GM12878 (cell line): ENCODE results near the gene TENT4B. TPM values are rescaled to one million over a fixed set of nuclear protein-coding genes. Genes with fewer than 3 reads are reported as not detected.
A peak's percentile ranks its signal among the peaks of the same experiment; 100 is the strongest.

Experiments used
- ATF7 ChIP-seq: fragments of 450-650 bp; IDR thresholded peaks from 2 replicates; pipeline ENCODE4 v1.6.1; 2016; ENCODE audit warnings: low read depth, mild to moderate bottlenecking
- BCL3 ChIP-seq: IDR thresholded peaks from 2 replicates; pipeline ENCODE4 v1.6.1; 2011; ENCODE audit warnings: borderline replicate concordance, low read depth, mild to moderate bottlenecking, moderate library complexity, low read length; ENCODE audit not compliant: insufficient read depth, poor library complexity, severe bottlenecking
- CHD2 ChIP-seq: IDR thresholded peaks from 2 replicates; pipeline ENCODE4 v1.6.1; 2011; ENCODE audit warnings: low read depth, low read length, improper control_type of control experiment, borderline replicate concordance
- CHD4 ChIP-seq: fragments of 200-600 bp; sonication (generic); IDR thresholded peaks from 2 replicates; pipeline ENCODE4 v1.6.1; 2016; ENCODE audit warnings: mild to moderate bottlenecking
- CREB1 ChIP-seq: IDR thresholded peaks from 2 replicates; pipeline ENCODE4 v1.6.1; 2012; ENCODE audit warnings: low read depth, mild to moderate bottlenecking, inconsistent platforms
- CUX1 ChIP-seq: IDR thresholded peaks from 2 replicates; pipeline ENCODE4 v1.6.1; 2012; ENCODE audit warnings: improper control_type of control experiment, low read depth, low read length; ENCODE audit not compliant: insufficient replicate concordance
- IKZF2 ChIP-seq, 2 experiments: fragments of 450-650 bp; IDR thresholded peaks; 2 replicates each; pipeline ENCODE4 v1.6.1; 2017; ENCODE audit warnings: mild to moderate bottlenecking in 2 of 2, moderate library complexity in 2 of 2
- JUND ChIP-seq: IDR thresholded peaks from 2 replicates; pipeline ENCODE4 v1.6.1; 2012; ENCODE audit warnings: low read depth, mild to moderate bottlenecking, low read length, improper control_type of control experiment, moderate library complexity
- MEF2B ChIP-seq: fragments of 450-650 bp; IDR thresholded peaks from 2 replicates; pipeline ENCODE4 v1.6.1; 2018; ENCODE audit warnings: mild to moderate bottlenecking, moderate library complexity; ENCODE audit not compliant: partially characterized antibody, poor library complexity, severe bottlenecking
- MTA2 ChIP-seq: fragments of 450-650 bp; IDR thresholded peaks from 2 replicates; pipeline ENCODE4 v1.6.1; 2016; ENCODE audit warnings: low read depth, mild to moderate bottlenecking, moderate library complexity
- NR2C1 ChIP-seq: fragments of 450-650 bp; IDR thresholded peaks from 2 replicates; pipeline ENCODE4 v1.6.1; 2017; ENCODE audit warnings: antibody characterized with exemption, mild to moderate bottlenecking, moderate library complexity
- RELA ChIP-seq: fragments of 450-650 bp; IDR thresholded peaks from 2 replicates; pipeline ENCODE4 v1.8.0; 2014; ENCODE audit warnings: borderline replicate concordance; ENCODE audit not compliant: partially characterized antibody
- SMC3 ChIP-seq: IDR thresholded peaks from 2 replicates; pipeline ENCODE4 v1.6.1; 2011; ENCODE audit warnings: low read length, improper control_type of control experiment, borderline replicate concordance
- TAF1 ChIP-seq: IDR thresholded peaks from 2 replicates; pipeline ENCODE4 v1.6.1; 2011; ENCODE audit warnings: mild to moderate bottlenecking, low read depth, low read length, borderline replicate concordance
- TBL1XR1 ChIP-seq: IDR thresholded peaks from 2 replicates; pipeline ENCODE4 v1.6.1; 2012; ENCODE audit warnings: low read depth, low read length, improper control_type of control experiment
- YBX1 ChIP-seq: fragments of 450-650 bp; IDR thresholded peaks from 2 replicates; pipeline ENCODE4 v1.6.1; 2016; ENCODE audit warnings: antibody characterized with exemption
- polyA plus RNA-seq, 11 experiments: library from polyadenylated mRNA; depleted of rRNA in 4 of 11; unstranded in 6 of 11; stranded (reverse) in 5 of 11; fragments of >200 nt; fragmentation: Nextera tagmentation in 4 of 11; fragmentation: Illumina TruSeq in 1 of 11; extraction: Ambion mirVana in 4 of 11; extraction: Trizol in 1 of 11; gene quantifications; 1 replicate in 1 of 11; 2 replicates in 10 of 11; pipeline versions ENCODE4 v1.2.1 to v1.2.3, GENCODE V29; 2011 to 2016; ENCODE audit warnings: inconsistent platforms in 2 of 11, missing spikeins in 2 of 11, low read depth in 1 of 11
- total RNA-seq, 4 experiments: library from RNA; depleted of rRNA in 3 of 4; stranded (reverse); fragments of >200 nt in 3 of 4; fragmentation: Illumina TruSeq in 1 of 4; extraction: Trizol in 1 of 4; gene quantifications; 2 replicates each; pipeline versions ENCODE4 v1.2.1 to v1.2.3, GENCODE V29; 2013 to 2021
- TF ChIP-seq, protein P1 (sequence below): fragments of 150-350 bp; IDR thresholded peaks from 2 replicates; pipeline ENCODE4 v1.6.1; 2014; ENCODE audit warnings: mild to moderate bottlenecking, low read depth, low read length
- TF ChIP-seq, protein P2 (sequence below): fragments of 450-650 bp; formaldehyde crosslinking; IDR thresholded peaks from 2 replicates; pipeline ENCODE4 v1.5.0; 2022; ENCODE audit warnings: mild to moderate bottlenecking, missing genetic modification characterization

Gene TENT4B
- total and polyA plus RNA-seq, 10 of the 15 experiments (the other 5 are each of a cell fraction or from before 2014, with no cell fraction given), result 4.4 to 16.7 (median 10.8) TPM

DNA sequence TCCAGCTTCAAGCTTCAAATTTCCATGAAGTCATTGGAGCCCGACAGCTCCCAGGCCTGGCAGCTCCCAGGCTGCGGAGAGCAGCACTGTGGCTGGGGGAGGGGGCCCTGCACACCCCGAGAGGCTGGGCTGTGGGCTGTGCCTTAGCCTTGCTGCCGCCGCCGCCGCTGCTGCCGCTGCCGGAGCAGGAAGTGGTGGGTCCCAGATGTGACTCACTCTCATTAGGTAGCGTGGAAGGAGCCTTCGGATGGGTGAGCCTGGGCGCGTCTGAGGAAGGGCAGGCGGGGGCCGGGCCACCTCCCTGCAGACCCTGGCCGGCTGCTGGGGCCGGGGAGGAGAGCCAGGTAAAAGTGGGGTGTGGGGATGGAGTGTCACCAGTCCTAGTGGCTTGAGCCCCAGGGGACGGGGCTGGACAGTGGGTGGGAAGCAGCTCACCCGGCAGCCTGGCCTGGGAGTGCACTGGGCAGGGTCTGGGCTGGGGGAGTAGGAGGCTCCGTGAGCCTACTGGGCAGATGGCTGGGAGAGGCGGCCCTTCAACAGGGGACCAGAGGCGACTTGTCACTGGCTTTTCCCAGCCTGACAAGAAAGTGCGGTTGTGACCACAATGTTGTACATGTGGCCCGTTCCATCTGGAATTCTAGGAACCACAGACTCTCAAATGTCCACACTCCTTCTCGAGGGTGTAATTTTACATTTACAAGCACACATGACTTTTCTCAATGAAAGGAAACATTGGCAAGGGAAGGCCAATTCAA lies 113.4 kb downstream of the TENT4B start, which contains the start of gene ADCY7 (continued):
- TF ChIP-seq CREB1, result 0 out of 2 replicates have a peak, but pooled peaks have one; percentile 31
- TF ChIP-seq BCL3, result no peak
- TF ChIP-seq, protein P1, sequence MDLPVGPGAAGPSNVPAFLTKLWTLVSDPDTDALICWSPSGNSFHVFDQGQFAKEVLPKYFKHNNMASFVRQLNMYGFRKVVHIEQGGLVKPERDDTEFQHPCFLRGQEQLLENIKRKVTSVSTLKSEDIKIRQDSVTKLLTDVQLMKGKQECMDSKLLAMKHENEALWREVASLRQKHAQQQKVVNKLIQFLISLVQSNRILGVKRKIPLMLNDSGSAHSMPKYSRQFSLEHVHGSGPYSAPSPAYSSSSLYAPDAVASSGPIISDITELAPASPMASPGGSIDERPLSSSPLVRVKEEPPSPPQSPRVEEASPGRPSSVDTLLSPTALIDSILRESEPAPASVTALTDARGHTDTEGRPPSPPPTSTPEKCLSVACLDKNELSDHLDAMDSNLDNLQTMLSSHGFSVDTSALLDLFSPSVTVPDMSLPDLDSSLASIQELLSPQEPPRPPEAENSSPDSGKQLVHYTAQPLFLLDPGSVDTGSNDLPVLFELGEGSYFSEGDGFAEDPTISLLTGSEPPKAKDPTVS, result no peak
- no peak for TF ChIP-seq TBL1XR1
- peak; percentile 41; the same call in 1 of the 2 replicates for TF ChIP-seq ATF7
- peak; percentile 55 to 66; a peak in 3 of 4 replicates for TF ChIP-seq IKZF2 (IDR thresholded peaks at IDR 0.05)
- TF ChIP-seq NR2C1, result no peak
- no peak for TF ChIP-seq SMC3
- no peak for TF ChIP-seq YBX1
- TF ChIP-seq TAF1, result peak; percentile 61; the same call in 1 of the 2 replicates
- no peak for TF ChIP-seq RELA
- no peak for TF ChIP-seq MEF2B
- 0 out of 2 replicates have a peak, but pooled peaks have one; percentile 57 for TF ChIP-seq CHD2
- no peak for TF ChIP-seq CHD4
- no peak for TF ChIP-seq CUX1
- TF ChIP-seq, protein P2, sequence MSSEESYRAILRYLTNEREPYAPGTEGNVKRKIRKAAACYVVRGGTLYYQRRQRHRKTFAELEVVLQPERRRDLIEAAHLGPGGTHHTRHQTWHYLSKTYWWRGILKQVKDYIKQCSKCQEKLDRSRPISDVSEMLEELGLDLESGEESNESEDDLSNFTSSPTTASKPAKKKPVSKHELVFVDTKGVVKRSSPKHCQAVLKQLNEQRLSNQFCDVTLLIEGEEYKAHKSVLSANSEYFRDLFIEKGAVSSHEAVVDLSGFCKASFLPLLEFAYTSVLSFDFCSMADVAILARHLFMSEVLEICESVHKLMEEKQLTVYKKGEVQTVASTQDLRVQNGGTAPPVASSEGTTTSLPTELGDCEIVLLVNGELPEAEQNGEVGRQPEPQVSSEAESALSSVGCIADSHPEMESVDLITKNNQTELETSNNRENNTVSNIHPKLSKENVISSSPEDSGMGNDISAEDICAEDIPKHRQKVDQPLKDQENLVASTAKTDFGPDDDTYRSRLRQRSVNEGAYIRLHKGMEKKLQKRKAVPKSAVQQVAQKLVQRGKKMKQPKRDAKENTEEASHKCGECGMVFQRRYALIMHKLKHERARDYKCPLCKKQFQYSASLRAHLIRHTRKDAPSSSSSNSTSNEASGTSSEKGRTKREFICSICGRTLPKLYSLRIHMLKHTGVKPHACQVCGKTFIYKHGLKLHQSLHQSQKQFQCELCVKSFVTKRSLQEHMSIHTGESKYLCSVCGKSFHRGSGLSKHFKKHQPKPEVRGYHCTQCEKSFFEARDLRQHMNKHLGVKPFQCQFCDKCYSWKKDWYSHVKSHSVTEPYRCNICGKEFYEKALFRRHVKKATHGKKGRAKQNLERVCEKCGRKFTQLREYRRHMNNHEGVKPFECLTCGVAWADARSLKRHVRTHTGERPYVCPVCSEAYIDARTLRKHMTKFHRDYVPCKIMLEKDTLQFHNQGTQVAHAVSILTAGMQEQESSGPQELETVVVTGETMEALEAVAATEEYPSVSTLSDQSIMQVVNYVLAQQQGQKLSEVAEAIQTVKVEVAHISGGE, result no peak
- TF ChIP-seq JUND, result 0 out of 2 replicates have a peak, but pooled peaks have one; percentile 52
- TF ChIP-seq MTA2, result peak; percentile 48; the same call in 1 of the 2 replicates
